HUES64 (cell line): ENCODE measurements around the gene PAX8.

Experiments used
- H3K27ac ChIP-seq: 2 replicates; pipeline ENCODE4 v1.7.0; 2013; ENCODE audit warnings: low read depth, low read length, inconsistent platforms
- H3K27me3 ChIP-seq: 2 replicates; pipeline ENCODE4 v1.6.1; 2013; ENCODE audit warnings: mild to moderate bottlenecking, low read length; ENCODE audit not compliant: insufficient read depth
- H3K36me3 ChIP-seq: 2 replicates; pipeline ENCODE4 v1.6.1; 2013; ENCODE audit warnings: mild to moderate bottlenecking, low read length; ENCODE audit not compliant: insufficient read depth
- H3K4me1 ChIP-seq: 2 replicates; pipeline ENCODE4 v1.6.1; 2013; ENCODE audit warnings: mild to moderate bottlenecking, low read length, moderate library complexity; ENCODE audit not compliant: insufficient read depth
- H3K4me3 ChIP-seq: 2 replicates; pipeline ENCODE4 v1.5.1; 2013; ENCODE audit warnings: mild to moderate bottlenecking, low read length, moderate library complexity
- H3K9ac ChIP-seq: 2 replicates; pipeline ENCODE4 v1.6.1; 2013; ENCODE audit warnings: mild to moderate bottlenecking, low read depth, low read length
- H3K9me3 ChIP-seq: 2 replicates; pipeline ENCODE4 v1.6.1; 2013; ENCODE audit warnings: low read depth, low read length; ENCODE audit not compliant: insufficient read depth
- WGBS: fragments of 150-250, 120-280 bp; methylation state at CpG from one replicate; pipeline ENCODE4 v1.1.7; 2013; ENCODE audit warnings: missing lambda C conversion rate; 5-methylcytosine and 5-hydroxymethylcytosine counted together

PAX8 gene

GRCh38 chr2:113263546-113263945, 15.2 kb downstream of the PAX8 start:
- H3K36me3 ChIP-seq, result no peaks in the 10 kb centered on the region
- no peak overlapping the region for H3K27ac ChIP-seq

DNA sequence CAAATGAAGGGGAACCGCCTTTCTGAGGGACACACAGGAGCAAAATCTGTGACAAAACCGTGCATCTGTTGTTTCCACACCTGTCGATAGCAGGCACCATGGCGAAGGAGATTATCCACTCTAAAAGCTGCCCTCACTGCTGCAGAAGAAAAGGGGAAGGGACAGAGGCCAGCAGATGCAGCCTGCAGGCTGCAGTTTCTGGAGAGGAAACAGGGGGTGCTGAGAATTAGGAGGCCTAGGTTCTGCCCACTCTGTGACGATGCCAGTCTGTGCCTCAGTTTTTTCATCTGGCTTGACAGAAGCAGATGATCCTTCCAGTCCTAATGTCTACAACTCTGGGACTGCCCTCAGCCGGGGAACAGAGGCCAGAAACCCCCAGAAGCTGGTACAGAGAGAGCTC, 17.7 kb downstream of the PAX8 start:
- WGBS, result 79% methylated on average over 6 of the region's 6 CpGs
- Histone ChIP-seq H3K9ac (no peak overlapping the region), H3K4me1 (0 out of 2 replicates have a peak, but pooled peaks cover 7% of the 10 kb centered on the region), H3K4me3 (no peak overlapping the region), H3K27ac (no peak overlapping the region), H3K9me3 (no peaks in the 10 kb centered on the region), H3K27me3 (peaks cover 25% of the 10 kb centered on the region), H3K36me3 (no peaks in the 10 kb centered on the region)

More at GRCh38 chr2:113263546-113263945, 15.2 kb downstream of the PAX8 start:
- Histone ChIP-seq H3K27me3 (peaks cover 39% of the 10 kb centered on the region), H3K4me1 (no peaks in the 10 kb centered on the region), H3K9me3 (no peaks in the 10 kb centered on the region), H3K4me3 (no peak overlapping the region), H3K9ac (no peak overlapping the region)
- 96% methylated on average over 1 of the region's 1 CpG for WGBS

- Histone ChIP-seq H3K9me3 (no peaks in the 10 kb centered on the region), H3K9ac (no peak overlapping the region), H3K27ac (no peak overlapping the region), H3K4me3 (no peak overlapping the region), H3K36me3 (no peaks in the 10 kb centered on the region), H3K4me1 (0 out of 2 replicates have a peak, but pooled peaks cover 7% of the 10 kb centered on the region), H3K27me3 (peaks cover 4% of the 10 kb centered on the region; the same call in 1 of the 2 replicates)
- 69% methylated on average over 4 of the region's 6 CpGs for WGBS
Observed at GRCh38 chr2:113258471-113259147, 20.1 kb downstream of the PAX8 start.

DNA sequence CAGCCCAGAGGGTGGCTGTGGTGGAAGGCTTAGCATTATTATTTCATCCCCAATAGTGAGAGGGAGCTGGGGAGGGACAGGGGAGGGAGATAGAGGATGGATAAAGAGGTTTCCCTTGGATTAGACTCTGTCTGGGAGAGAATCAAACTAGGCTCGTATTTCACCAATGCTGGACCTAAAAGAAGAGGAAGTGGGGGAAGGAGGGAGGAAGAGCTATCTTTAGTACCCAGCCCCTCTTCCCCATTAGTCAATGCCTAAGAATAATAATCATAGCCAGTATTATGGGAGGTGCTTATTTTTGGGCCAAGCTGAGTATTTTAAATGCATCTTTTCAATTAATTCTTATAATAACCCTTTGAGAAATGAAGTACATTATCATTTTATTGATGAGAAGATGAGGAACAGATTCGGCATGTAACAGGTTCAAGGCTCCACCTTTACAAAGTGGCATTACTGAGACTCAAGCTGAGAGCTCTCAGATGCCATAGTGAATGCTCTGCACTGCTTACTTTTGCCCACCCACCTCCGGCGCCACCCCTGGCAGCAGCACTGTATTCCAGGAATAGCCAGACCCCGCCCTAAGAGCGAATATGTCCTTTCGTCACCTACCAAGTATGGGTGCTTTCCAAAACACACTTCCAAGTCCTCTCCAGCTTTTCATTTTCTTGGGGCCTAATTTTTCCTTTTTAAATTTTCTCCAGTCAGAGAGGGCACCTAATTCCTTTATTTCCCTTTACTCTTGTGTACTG, 21.0 kb downstream of the PAX8 start:
- H3K4me1 ChIP-seq, result 0 out of 2 replicates have a peak, but pooled peaks cover 7% of the 10 kb centered on the region
- H3K4me3 ChIP-seq, result no peak overlapping the region
- H3K27me3 ChIP-seq, result no peaks in the 10 kb centered on the region; the same call in 1 of the 2 replicates
- H3K9ac ChIP-seq, result no peak overlapping the region
- WGBS, result 84% methylated on average over 6 of the region's 7 CpGs
- no peak overlapping the region for H3K27ac ChIP-seq
- H3K9me3 ChIP-seq, result no peaks in the 10 kb centered on the region
- no peaks in the 10 kb centered on the region for H3K36me3 ChIP-seq

DNA sequence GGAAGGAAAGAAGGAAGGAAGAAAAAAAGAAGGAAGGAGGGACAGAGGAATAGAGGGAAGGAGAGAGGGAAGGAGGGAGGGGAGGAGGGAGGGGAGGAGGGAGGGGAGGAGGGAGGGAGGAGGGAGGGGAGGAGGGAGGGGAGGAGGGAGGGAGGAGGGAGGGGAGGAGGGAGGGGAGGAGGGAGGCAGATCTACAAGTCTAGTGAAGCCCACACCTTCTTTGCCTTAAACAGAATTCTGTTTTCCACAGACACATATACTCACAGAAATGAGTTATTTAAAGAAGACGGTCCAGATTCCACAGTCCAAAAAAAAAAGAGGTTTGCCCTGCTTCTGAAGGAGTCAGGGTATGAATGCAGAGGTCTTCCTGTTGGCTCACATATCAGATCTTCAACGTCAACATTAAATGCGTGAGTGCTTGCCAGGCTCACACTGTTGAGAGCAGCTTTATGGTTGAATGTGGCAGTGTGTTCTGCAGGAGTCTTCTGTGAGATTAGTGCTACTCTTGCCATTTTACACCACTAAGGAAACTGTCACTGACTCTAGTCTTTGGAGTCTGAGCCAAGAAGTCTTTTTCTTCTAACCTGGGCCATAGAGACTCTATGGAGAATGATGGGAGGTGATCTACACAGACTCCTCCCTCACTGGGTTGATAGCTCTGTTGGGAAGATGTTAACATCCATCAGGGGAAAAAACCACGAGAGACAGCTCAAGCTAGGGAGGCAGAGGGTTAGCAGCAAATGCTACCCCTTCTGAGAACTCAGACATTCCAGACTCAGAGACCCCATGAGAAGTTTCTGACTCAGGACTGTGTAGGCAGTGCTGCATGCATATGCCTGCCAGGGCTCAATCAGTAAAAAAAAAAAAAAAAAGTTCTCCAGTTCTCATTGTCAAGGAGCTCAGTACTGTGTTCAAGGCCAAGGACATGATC, 23.3 kb downstream of the PAX8 start:
- WGBS, result 88% methylated on average over 4 of the region's 4 CpGs
- no peaks in the 10 kb centered on the region for H3K36me3 ChIP-seq
- 0 out of 2 replicates have a peak, but pooled peaks cover 7% of the 10 kb centered on the region for H3K4me1 ChIP-seq
- no peak overlapping the region for H3K9ac ChIP-seq
- no peaks in the 10 kb centered on the region; the same call in 1 of the 2 replicates for H3K27me3 ChIP-seq
- no peak overlapping the region for H3K27ac ChIP-seq
- H3K9me3 ChIP-seq, result no peaks in the 10 kb centered on the region
- no peak overlapping the region for H3K4me3 ChIP-seq

- Histone ChIP-seq H3K36me3 (no peaks in the 10 kb centered on the region), H3K4me1 (0 out of 2 replicates have a peak, but pooled peaks cover 7% of the 10 kb centered on the region), H3K9me3 (no peaks in the 10 kb centered on the region), H3K4me3 (no peak overlapping the region), H3K27me3 (no peaks in the 10 kb centered on the region; the same call in 1 of the 2 replicates), H3K27ac (no peak overlapping the region), H3K9ac (no peak overlapping the region)
- WGBS, result 92% methylated on average over 4 of the region's 4 CpGs
Observed at GRCh38 chr2:113253453-113253852, 25.3 kb downstream of the PAX8 start.

- no peaks in the 10 kb centered on the region; the same call in 1 of the 2 replicates for H3K27me3 ChIP-seq
- 90% methylated on average over 3 of the region's 3 CpGs for WGBS
- H3K4me3 ChIP-seq, result no peak overlapping the region
- no peaks in the 10 kb centered on the region for H3K4me1 ChIP-seq
- H3K9me3 ChIP-seq, result no peaks in the 10 kb centered on the region
- H3K27ac ChIP-seq, result no peak overlapping the region
- no peak overlapping the region for H3K9ac ChIP-seq
- H3K36me3 ChIP-seq, result no peaks in the 10 kb centered on the region
Observed at GRCh38 chr2:113252047-113252590, 26.6 kb downstream of the PAX8 start.

- no peak overlapping the region for H3K27ac ChIP-seq
- H3K9me3 ChIP-seq, result no peaks in the 10 kb centered on the region
- H3K36me3 ChIP-seq, result no peaks in the 10 kb centered on the region
- H3K4me3 ChIP-seq, result no peak overlapping the region
- 89% methylated on average over 7 of the region's 7 CpGs for WGBS
- no peaks in the 10 kb centered on the region for H3K4me1 ChIP-seq
- H3K9ac ChIP-seq, result no peak overlapping the region
- H3K27me3 ChIP-seq, result no peaks in the 10 kb centered on the region; the same call in 1 of the 2 replicates
Observed at GRCh38 chr2:113251118-113251517, 27.6 kb downstream of the PAX8 start.

GRCh38 chr2:113248997-113249770, 29.5 kb downstream of the PAX8 start:
- no peak overlapping the region for H3K27ac ChIP-seq
- 73% methylated on average over 10 of the region's 10 CpGs for WGBS

DNA sequence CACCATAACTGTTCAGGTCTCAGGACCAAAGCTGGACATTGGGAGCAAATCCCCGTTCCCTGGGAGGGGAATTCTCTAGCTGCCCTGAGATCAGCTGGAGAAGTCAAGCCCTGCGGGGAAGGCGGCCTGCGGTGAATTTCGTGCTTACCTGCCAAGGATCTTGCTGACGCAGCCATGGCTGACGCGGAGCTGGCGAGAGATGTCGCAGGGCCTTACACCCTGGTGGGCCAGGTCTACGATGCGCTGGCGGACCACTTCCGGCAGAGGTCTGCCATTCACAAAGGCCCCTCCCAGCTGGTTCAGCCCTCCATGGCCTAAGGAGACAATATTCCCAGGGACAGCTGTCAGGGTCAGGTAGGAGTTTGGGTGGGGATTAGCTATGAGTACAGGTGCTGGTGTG, 32.1 kb downstream of the PAX8 start:
- Histone ChIP-seq H3K9me3 (no peaks in the 10 kb centered on the region), H3K36me3 (no peaks in the 10 kb centered on the region), H3K27ac (no peak overlapping the region), H3K9ac (no peak overlapping the region), H3K4me1 (no peaks in the 10 kb centered on the region), H3K27me3 (no peaks in the 10 kb centered on the region), H3K4me3 (no peak overlapping the region)
- 87% methylated on average over 14 of the region's 14 CpGs for WGBS

More at GRCh38 chr2:113248997-113249770, 29.5 kb downstream of the PAX8 start:
- H3K4me3 ChIP-seq, result no peak overlapping the region
- no peak overlapping the region for H3K9ac ChIP-seq
- no peaks in the 10 kb centered on the region for H3K36me3 ChIP-seq
- no peaks in the 10 kb centered on the region for H3K4me1 ChIP-seq
- no peaks in the 10 kb centered on the region for H3K9me3 ChIP-seq
- H3K27me3 ChIP-seq, result no peaks in the 10 kb centered on the region; the same call in 1 of the 2 replicates
